Heart left ventricle (tissue), 16 donors: Measurements from ENCODE around the gene UBL4A. TPM values are rescaled to one million over a fixed set of nuclear protein-coding genes. Genes with fewer than 3 reads are reported as not detected.

Experiments used
- ATAC-seq, 4 donors: fragments of 200-7000 bp; cut with Tn5 transposase; one replicate each; pipeline ENCODE4 v1.9.1; 2020 to 2022; ENCODE audit warnings: moderate library complexity in 4 of 4, mild to moderate bottlenecking in 3 of 4, moderate number of reproducible peaks in 1 of 4
- DNase-seq, 5 donors: peaks; one replicate each; pipeline ENCODE4 v3.0.0-alpha.2; 2020
- H3K27ac ChIP-seq, 12 donors: fragments of 200-600 bp; sonication (generic) in 4 of 12; one replicate each; pipeline versions ENCODE4 v1.5.0 to v1.8.0; 2016 to 2022; ENCODE audit warnings: mild to moderate bottlenecking in 2 of 12
- H3K27me3 ChIP-seq, 9 donors: fragments of 200-600 bp; sonication (generic) in 2 of 9; one replicate each; pipeline versions ENCODE4 v1.5.1 to v1.8.0; 2016 to 2022; ENCODE audit warnings: mild to moderate bottlenecking in 3 of 9
- H3K36me3 ChIP-seq, 9 donors: fragments of 200-600 bp; sonication (generic) in 2 of 9; one replicate each; pipeline versions ENCODE4 v1.5.0 to v1.8.0; 2018 to 2022; ENCODE audit warnings: mild to moderate bottlenecking in 2 of 9
- H3K4me1 ChIP-seq, 12 donors: fragments of 200-600 bp; sonication (generic) in 4 of 12; one replicate each; pipeline versions ENCODE4 v1.5.0 to v1.8.0; 2016 to 2022; ENCODE audit warnings: mild to moderate bottlenecking in 3 of 12
- H3K4me3 ChIP-seq, 12 donors: fragments of 200-600 bp; sonication (generic) in 4 of 12; one replicate each; pipeline versions ENCODE4 v1.5.0 to v1.8.0; 2017 to 2022; ENCODE audit warnings: mild to moderate bottlenecking in 9 of 12, moderate library complexity in 4 of 12
- H3K9me3 ChIP-seq, 12 donors: fragments of 200-600 bp; sonication (generic) in 4 of 12; one replicate each; pipeline versions ENCODE4 v1.5.0 to v1.8.0; 2016 to 2022; ENCODE audit warnings: mild to moderate bottlenecking in 1 of 12
- CTCF ChIP-seq, 12 donors: fragments of 200-600 bp; sonication (generic) in 4 of 12; IDR thresholded peaks; one replicate each; pipeline versions ENCODE4 v1.5.0 to v1.8.0; 2018 to 2022; ENCODE audit warnings: antibody characterized with exemption in 12 of 12, mild to moderate bottlenecking in 5 of 12
- POLR2A ChIP-seq, 2 donors: fragments of 450-650 bp; IDR thresholded peaks; one replicate each; pipeline ENCODE4 v1.6.1; 2017; ENCODE audit warnings: antibody characterized with exemption in 2 of 2, mild to moderate bottlenecking in 2 of 2, moderate library complexity in 2 of 2
- WGBS, 4 donors: extraction: QIAGEN DNeasy Blood & Tissue Kit in 2 of 4; methylation state at CpG; one replicate each; pipeline versions ENCODE4 v1.1.5 to v1.1.7; 2013 to 2018; 5-methylcytosine and 5-hydroxymethylcytosine counted together
- intact Hi-C, 10 donors: fragments of 100-400 bp; cut with DNase I; formaldehyde crosslinking; loops; one replicate each; pipeline versions ENCODE4 v1.11.1 to v1.14.2; 2022
- polyA plus RNA-seq, 2 donors: library from polyadenylated mRNA; stranded (reverse); fragments of 200-250 nt; gene quantifications; one replicate each; pipeline ENCODE4 v1.2.3, GENCODE V29; 2013
- total RNA-seq, 9 donors: library from RNA; depleted of rRNA in 2 of 9; stranded (reverse); fragments of >200 nt in 2 of 9; fragmentation: NEBNext Ultra II Directional in 3 of 9; extraction: Animal tissue kit (Norgen Biotek cat#: 25700) in 3 of 9; gene quantifications; one replicate each; pipeline versions ENCODE4 v1.1.0 to v1.2.4, GENCODE V29; 2016 to 2023
- donor health status: ischemic (EF 13 %, LVEDD 7.1; RV severe dilation, severe dysfunction).
- donor health status: healthy with polysubstance abuse.
- donor health status: DM: no; HTN: yes; CAD: no.
- donor health status: DM: no; HTN: no; CAD: no.
- donor health status: ischemic (EF 25% LVEDD 6.9; RV normal size, moderate dysfunction).
- donor health status: ischemic (EF 25% LVEDD 5.7; RV mildly dilated, moderate dysfunction).
- donor health status: healthy.
- donor health status: DM: yes; HTN: yes; CAD: no.
- donor health status: ischemic (EF 35%, LVEDD 5.7; RV mildly dilated, moderate dysfunction).
- donor health status: nonischemic (EF 11% LVEDD 7.7; RV severe dilation, severe dysfunction).
- donor health status: DM: yes; HTN: yes; CAD: no.
- donor health status: PGD.
- donor health status: ischemic (EF 29% LVEDD 5.4; RV normal size, mild dysfunction).
- donor health status: nonischemic (EF 23%, LVEDD 6.1; RV moderate dilation, normal function).

The UBL4A gene
- total and polyA plus RNA-seq, 11 donors = 34.6 to 92.8 (median 53.7) TPM

DNA sequence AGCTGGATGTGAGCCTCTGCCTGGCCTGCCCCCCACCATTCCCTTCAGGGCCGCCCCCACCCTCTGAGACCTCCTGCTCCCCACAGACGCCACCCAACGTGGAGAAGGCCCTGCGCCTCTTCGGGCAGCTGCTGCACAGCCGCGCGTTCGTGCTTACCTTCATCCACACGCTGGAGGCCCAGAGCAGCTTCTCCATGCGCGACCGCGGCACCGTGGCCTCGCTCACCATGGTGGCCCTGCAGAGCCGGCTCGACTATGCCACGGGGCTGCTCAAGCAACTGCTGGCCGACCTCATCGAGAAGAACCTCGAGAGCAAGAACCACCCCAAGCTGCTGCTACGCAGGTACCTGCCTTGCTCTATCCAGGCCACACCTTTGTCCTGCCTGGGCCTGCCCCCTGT, 18.2 kb downstream of the UBL4A start:
- no peak for DNase-seq
- Histone ChIP-seq H3K4me3 (no peak overlapping the region), H3K36me3 (peaks cover 0 to 68% (median 4%) of the 10 kb centered on the region in 9 donors), H3K4me1 (no peaks in the 10 kb centered on the region), H3K9me3 (no peaks in the 10 kb centered on the region), H3K27ac (no peak overlapping the region), H3K27me3 (no peaks in the 10 kb centered on the region)
- WGBS, 4 donors = 95 to 99% (median 96%) methylated on average over 21 to 23 of the region's 23 CpGs
- TF ChIP-seq CTCF (IDR thresholded peaks at IDR 0.05) (no peak), POLR2A (IDR thresholded peaks at IDR 0.05) (no peak)
- no peak for ATAC-seq
- intact Hi-C loops = no loop called here

DNA sequence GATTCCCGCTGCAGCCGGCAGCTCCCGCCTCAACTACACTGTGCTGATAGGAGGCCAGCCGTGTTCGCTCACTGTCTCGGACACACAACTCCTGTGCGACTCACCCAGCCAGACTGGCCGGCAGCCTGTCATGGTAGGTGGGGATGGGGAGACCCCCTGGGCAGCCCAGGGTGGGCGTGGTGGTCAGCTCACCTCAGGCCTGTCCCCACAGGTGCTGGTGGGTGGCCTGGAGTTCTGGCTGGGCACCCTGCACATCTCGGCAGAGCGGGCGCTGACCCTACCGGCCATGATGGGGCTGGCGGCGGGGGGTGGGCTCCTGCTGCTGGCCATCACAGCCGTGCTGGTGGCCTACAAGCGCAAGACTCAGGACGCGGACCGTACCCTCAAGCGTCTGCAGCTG, 18.9 kb downstream of the UBL4A start:
- no peak overlapping the region for H3K4me3 ChIP-seq
- ATAC-seq (no peak), DNase-seq (peak in 1 of 5 donors; percentile 33)
- peaks cover 0 to 68% (median 4%) of the 10 kb centered on the region in 9 donors for H3K36me3 ChIP-seq
- H3K27me3 ChIP-seq = no peaks in the 10 kb centered on the region
- H3K27ac ChIP-seq = no peak overlapping the region
- H3K9me3 ChIP-seq = no peaks in the 10 kb centered on the region
- intact Hi-C loops = no loop called here
- WGBS, 4 donors = 92 to 100% (median 97%) methylated on average over 5 to 21 of the region's 21 CpGs
- no peaks in the 10 kb centered on the region for H3K4me1 ChIP-seq
- no peak for TF ChIP-seq POLR2A (IDR thresholded peaks at IDR 0.05)
- no peak for TF ChIP-seq CTCF (IDR thresholded peaks at IDR 0.05)

DNA sequence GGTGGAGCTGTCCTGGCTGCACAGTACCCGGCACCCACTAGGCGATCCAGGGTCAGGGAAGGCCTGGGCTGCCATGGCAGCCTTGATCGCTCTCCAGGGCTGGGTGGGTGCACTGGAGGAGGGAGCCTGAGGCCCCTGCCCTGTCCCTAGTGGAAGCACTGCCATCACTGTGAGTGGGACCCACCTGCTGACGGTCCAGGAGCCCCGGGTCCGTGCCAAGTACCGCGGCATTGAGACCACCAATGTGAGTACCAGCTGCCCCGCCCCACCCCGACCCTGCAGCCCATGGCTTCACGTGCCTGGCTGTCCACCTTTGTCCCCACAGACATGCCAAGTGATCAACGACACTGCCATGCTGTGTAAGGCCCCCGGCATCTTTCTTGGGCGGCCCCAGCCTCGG, 19.5 kb downstream of the UBL4A start:
- no peak for DNase-seq
- no peaks in the 10 kb centered on the region for H3K9me3 ChIP-seq
- no peaks in the 10 kb centered on the region for H3K4me1 ChIP-seq
- no peaks in the 10 kb centered on the region for H3K27me3 ChIP-seq
- H3K4me3 ChIP-seq = no peak overlapping the region
- WGBS, 4 donors = 78 to 96% (median 93%) methylated on average over 6 to 15 of the region's 15 CpGs
- ATAC-seq = no peak
- TF ChIP-seq CTCF (IDR thresholded peaks at IDR 0.05) (no peak), POLR2A (IDR thresholded peaks at IDR 0.05) (no peak)
- H3K36me3 ChIP-seq = peaks cover 0 to 68% (median 4%) of the 10 kb centered on the region in 9 donors
- intact Hi-C loops = no loop called here
- H3K27ac ChIP-seq = no peak overlapping the region

DNA sequence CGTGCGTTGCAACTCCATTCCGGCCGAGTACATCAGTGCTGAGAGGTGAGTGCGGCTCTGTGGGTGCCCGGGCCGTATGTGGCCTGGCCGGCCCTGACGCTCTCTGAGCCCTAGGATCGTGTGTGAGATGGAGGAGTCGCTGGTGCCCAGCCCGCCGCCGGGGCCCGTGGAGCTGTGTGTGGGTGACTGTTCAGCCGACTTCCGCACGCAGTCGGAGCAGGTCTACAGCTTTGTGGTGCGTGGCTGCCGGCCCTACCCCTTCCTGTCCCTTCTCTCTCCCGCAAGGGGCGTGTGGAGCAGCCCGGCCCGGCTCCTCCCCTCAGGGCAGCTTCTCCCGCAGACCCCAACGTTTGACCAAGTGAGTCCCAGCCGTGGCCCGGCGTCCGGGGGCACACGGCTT, 20.4 kb downstream of the UBL4A start:
- Histone ChIP-seq H3K4me3 (no peak overlapping the region), H3K27me3 (no peaks in the 10 kb centered on the region), H3K27ac (no peak overlapping the region), H3K36me3 (peaks cover 0 to 59% (median 4%) of the 10 kb centered on the region in 9 donors), H3K4me1 (no peaks in the 10 kb centered on the region), H3K9me3 (no peaks in the 10 kb centered on the region)
- intact Hi-C loops = no loop called here
- TF ChIP-seq CTCF (IDR thresholded peaks at IDR 0.05) = no peak
- no peak for ATAC-seq
- 92 to 93% (median 93%) methylated on average over 27 to 32 of the region's 32 CpGs for WGBS, 4 donors
- DNase-seq = no peak
